KMS-11 (cell line): Measurements from ENCODE around the gene EHMT2.

ENCODE experiments used
- H2AFZ ChIP-seq: fragments of 200-600 bp; sonication (generic); 2 replicates; pipeline ENCODE4 v1.6.1; 2016; ENCODE audit warnings: antibody characterized with exemption, mixed run types, low read depth
- H3K27ac ChIP-seq: fragments of 200-600 bp; sonication (generic); 2 replicates; pipeline ENCODE4 v1.6.1; 2016; ENCODE audit warnings: mild to moderate bottlenecking, mixed run types
- H3K27me3 ChIP-seq: fragments of 200-600 bp; sonication (generic); 2 replicates; pipeline ENCODE4 v1.6.1; 2017; ENCODE audit warnings: mild to moderate bottlenecking, low read depth, mixed run types, moderate library complexity; ENCODE audit not compliant: insufficient read depth
- H3K36me3 ChIP-seq: fragments of 200-600 bp; sonication (generic); 2 replicates; pipeline ENCODE4 v1.6.1; 2017; ENCODE audit warnings: mild to moderate bottlenecking, mixed run types; ENCODE audit not compliant: insufficient read depth
- H3K4me1 ChIP-seq: fragments of 200-600 bp; sonication (generic); 2 replicates; pipeline ENCODE4 v1.6.1; 2016; ENCODE audit warnings: mild to moderate bottlenecking, low read depth, mixed run types; ENCODE audit not compliant: poor library complexity, severe bottlenecking
- H3K4me2 ChIP-seq: fragments of 200-600 bp; sonication (generic); 2 replicates; pipeline ENCODE4 v1.7.0; 2016; ENCODE audit warnings: mild to moderate bottlenecking, mixed run types
- H3K4me3 ChIP-seq: fragments of 200-600 bp; sonication (generic); IDR thresholded peaks from 2 replicates; pipeline ENCODE4 v1.6.1; 2017; ENCODE audit warnings: low read depth, low read length, mixed read lengths; ENCODE audit not compliant: insufficient read depth
- H3K79me2 ChIP-seq: fragments of 200-600 bp; sonication (generic); 2 replicates; pipeline ENCODE4 v1.6.1; 2016; ENCODE audit warnings: low read depth, mixed run types; ENCODE audit not compliant: insufficient read depth
- H3K9ac ChIP-seq: fragments of 200-600 bp; sonication (generic); 2 replicates; pipeline ENCODE4 v1.6.1; 2016; ENCODE audit warnings: mild to moderate bottlenecking, mixed run types
- H4K20me1 ChIP-seq: fragments of 200-600 bp; sonication (generic); 2 replicates; pipeline ENCODE4 v1.6.1; 2016; ENCODE audit warnings: mild to moderate bottlenecking, mixed run types; ENCODE audit not compliant: insufficient read depth
- CTCF ChIP-seq: fragments of 200-600 bp; sonication (generic); conservative IDR thresholded peaks from 2 replicates; pipeline ENCODE4 v1.6.1; 2017; ENCODE audit warnings: low read depth, mild to moderate bottlenecking, antibody characterized with exemption, low read length, moderate library complexity, mixed read lengths

Gene EHMT2

GRCh38 chr6:31920811-31921210, 23.3 kb upstream of the EHMT2 start:
- no peak overlapping the region for H3K4me3 ChIP-seq
- no peaks in the 10 kb centered on the region for H4K20me1 ChIP-seq
- H3K79me2 ChIP-seq = no peaks in the 10 kb centered on the region
- H3K9ac ChIP-seq = no peak overlapping the region
- no peaks in the 10 kb centered on the region; the same call in 1 of the 2 replicates for H3K27me3 ChIP-seq
- no peak overlapping the region for H3K4me2 ChIP-seq
- no peaks in the 10 kb centered on the region for H3K36me3 ChIP-seq
- H3K27ac ChIP-seq = no peak overlapping the region
- no peak for TF ChIP-seq CTCF
- no peak overlapping the region for H2AFZ ChIP-seq
- no peaks in the 10 kb centered on the region for H3K4me1 ChIP-seq

DNA sequence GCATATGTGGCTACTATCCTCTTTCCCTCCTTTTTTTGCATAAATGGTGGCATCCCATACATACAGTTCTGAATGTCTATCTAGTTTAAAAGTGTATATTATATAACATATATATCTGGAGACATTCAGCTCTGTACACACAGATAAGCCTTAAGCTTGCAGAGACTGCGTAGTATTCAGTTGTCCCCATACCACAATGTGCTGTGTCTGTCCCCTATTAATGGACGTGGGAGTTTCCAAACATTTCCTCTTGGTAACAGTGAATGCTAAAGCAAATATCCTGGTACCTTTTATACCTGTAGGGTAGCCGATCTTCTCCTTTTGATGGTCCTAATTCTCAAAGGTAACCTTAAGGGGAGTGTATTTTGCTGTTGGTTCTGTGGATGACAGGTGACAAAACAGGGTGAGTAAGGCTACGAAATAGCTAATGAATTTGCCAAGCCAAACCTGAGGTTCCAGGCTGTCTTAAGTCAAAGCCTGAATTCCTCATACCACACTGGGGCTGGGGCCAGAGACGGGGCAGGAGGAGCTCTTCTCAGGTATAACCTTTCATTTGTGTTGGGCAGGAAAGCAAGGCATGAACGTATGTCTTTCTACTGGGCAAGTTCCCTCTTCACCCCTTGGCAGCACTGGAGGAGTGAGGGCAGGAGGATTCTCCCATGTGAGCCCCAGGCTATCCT, 22.3 kb upstream of the EHMT2 start:
- Histone ChIP-seq H3K9ac (no peak overlapping the region), H3K4me2 (no peak overlapping the region), H3K36me3 (no peaks in the 10 kb centered on the region), H3K79me2 (no peaks in the 10 kb centered on the region), H3K4me3 (no peak overlapping the region), H3K27me3 (no peaks in the 10 kb centered on the region; the same call in 1 of the 2 replicates), H3K27ac (no peak overlapping the region), H4K20me1 (no peaks in the 10 kb centered on the region), H2AFZ (no peak overlapping the region), H3K4me1 (no peaks in the 10 kb centered on the region)
- TF ChIP-seq CTCF = no peak

GRCh38 chr6:31918069-31918720, 20.7 kb upstream of the EHMT2 start:
- Histone ChIP-seq H3K4me3 (no peak overlapping the region), H3K9ac (no peak overlapping the region), H3K4me1 (no peaks in the 10 kb centered on the region), H3K4me2 (no peak overlapping the region), H3K79me2 (no peaks in the 10 kb centered on the region), H3K27me3 (no peaks in the 10 kb centered on the region; the same call in 1 of the 2 replicates), H2AFZ (no peak overlapping the region), H3K27ac (no peak overlapping the region), H4K20me1 (no peaks in the 10 kb centered on the region), H3K36me3 (no peaks in the 10 kb centered on the region)
- no peak for TF ChIP-seq CTCF

- Histone ChIP-seq H3K4me3 (no peak overlapping the region), H3K79me2 (no peaks in the 10 kb centered on the region), H3K27me3 (no peaks in the 10 kb centered on the region), H2AFZ (no peak overlapping the region), H4K20me1 (no peaks in the 10 kb centered on the region), H3K4me1 (no peaks in the 10 kb centered on the region), H3K27ac (no peak overlapping the region), H3K9ac (no peak overlapping the region), H3K36me3 (no peaks in the 10 kb centered on the region), H3K4me2 (no peak overlapping the region)
- no peak for TF ChIP-seq CTCF
Measured at GRCh38 chr6:31915756-31916155, 18.3 kb upstream of the EHMT2 start.
